ENCODE measurements around the gene PARD3B.

DNA sequence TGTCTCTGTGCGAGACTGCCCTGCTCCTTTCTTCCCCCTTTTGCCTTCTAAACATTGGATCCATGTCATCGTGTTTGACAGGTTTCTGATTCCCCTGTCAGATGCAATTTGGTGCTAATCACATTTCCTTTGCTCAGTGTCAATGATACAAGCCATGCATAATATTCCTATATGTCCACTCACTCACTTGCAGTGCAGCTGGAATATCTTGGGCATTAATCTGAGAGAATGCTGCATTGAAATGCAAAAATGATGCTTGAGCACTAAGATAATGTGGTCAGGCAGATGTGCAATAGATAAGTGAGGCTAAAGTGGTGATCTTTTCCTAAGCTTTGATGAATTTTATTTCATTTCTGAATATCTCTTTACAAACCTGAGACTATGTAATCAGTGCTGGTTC lies 375.5 kb downstream of the PARD3B start:
- TF ChIP-seq POLR2A (IDR thresholded peaks at IDR 0.05; ENCODE audit: low read depth, low read length) (no peak), POLR2AphosphoS5 (IDR thresholded peaks at IDR 0.05; ENCODE audit: low read depth, low read length) (no peak), TAF1 (IDR thresholded peaks at IDR 0.05; ENCODE audit: low read depth, low read length) (no peak), SPI1 (IDR thresholded peaks at IDR 0.05; ENCODE audit: low read depth, low read length) (no peak)

All from GM12891 (cell line).